GM13977 (cell line): Measurements from ENCODE around the gene PCDH9.

Source experiments
- DNase-seq: peaks from one replicate; pipeline ENCODE4 v3.0.0; 2012; ENCODE audit warnings: low spot score
- CTCF ChIP-seq: IDR thresholded peaks from 2 replicates; pipeline ENCODE4 v1.5.1; 2012; ENCODE audit warnings: mild to moderate bottlenecking, control low read depth; ENCODE audit not compliant: insufficient read depth; ENCODE audit errors: extremely low read depth, missing control alignments
- in situ Hi-C: fragments of 300-500 bp; cut with MboI; formaldehyde crosslinking; loops from one replicate; pipeline ENCODE4 v1.12.0; 2022; ENCODE audit warnings: low sequenced_read_pairs, low pct_unique_long_range_greater_than_20kb, mixed read lengths, inconsistent platforms; ENCODE audit not compliant: unreplicated experiment

PCDH9 gene

DNA sequence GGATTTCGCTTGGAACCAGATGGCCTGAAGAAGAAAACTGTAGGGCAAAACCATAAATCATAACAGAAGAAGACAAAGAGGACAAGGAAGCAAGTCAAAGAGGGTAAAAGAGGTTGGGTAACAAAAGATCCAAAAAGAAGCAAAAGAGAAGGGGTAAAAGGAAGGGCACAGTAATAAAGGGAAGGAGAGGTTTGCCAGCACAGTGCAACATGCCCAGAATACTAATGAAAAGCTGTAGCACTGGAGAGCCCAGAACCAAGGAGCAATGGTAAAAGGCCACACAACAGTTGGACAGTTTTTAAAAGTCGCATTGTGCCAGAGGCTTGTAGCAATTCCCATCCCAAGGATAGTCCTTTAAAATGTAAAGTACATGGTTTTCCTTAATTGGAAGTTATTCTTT is 506.6 kb downstream of the PCDH9 start:
- TF ChIP-seq CTCF = no peak
- DNase-seq = no peak
- in situ Hi-C loops = no loop called here

DNA sequence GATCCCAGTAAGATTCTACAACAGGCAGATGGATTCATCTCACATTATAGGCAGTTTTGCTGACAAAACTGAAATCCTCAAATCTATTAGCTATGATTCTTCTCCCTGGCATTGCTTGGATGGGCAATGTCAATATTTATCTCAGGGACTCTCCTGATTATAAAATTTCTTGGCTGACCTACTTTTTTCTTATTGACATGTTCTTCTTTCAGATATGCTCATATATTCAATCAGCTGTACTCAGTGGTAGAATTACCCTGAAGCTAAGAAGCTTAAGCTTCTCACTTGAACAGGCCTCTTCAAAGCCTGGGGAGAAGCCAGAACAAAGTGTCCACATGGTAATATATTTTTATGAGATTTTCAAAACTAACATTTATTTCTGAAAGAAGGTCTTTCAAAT is 513.6 kb downstream of the PCDH9 start:
- in situ Hi-C loops = no loop called here
- no peak for DNase-seq
- TF ChIP-seq CTCF = no peak

GRCh38 chr13:66714795-66715194 is 515.3 kb downstream of the PCDH9 start:
- in situ Hi-C loops = no loop called here
- no peak for TF ChIP-seq CTCF
- no peak for DNase-seq

DNA sequence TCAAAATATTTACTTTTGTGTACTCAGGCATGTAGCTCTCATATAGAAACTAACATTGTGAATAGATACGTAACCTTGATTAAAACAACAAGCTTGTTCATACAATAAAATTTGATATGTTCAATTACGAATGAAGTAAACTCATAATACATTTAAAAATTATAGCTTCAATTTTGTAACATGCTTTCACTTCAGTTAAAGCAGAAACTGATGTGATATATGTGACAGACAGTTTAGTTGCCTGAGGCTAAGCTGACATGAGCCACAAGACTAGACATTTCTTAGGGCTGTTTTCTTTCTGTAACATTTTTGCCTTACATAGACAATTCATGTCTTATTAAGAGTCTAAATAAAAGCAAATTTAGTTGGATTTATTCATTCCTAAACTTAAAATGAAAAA is 526.0 kb downstream of the PCDH9 start:
- in situ Hi-C loops = no loop called here
- DNase-seq = no peak
- no peak for TF ChIP-seq CTCF

DNA sequence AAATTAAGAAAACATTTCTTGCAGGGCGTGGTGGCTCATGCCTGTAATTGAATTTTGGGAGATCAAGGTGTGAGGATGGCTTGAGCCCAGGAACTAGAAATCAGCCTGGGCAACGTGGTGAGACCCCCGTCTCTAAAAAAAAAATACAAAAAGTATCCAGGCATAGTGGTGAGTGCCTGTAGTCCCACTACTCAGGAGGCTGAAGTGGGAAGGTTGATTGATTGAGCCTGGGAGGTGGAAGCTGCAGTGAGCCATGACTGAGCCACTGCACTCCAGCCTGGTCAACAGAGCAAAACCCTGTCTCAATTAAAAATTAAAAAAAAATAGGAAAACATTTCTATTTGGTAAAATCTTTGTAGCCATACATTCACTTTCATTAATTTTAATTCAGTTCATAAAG is 526.5 kb downstream of the PCDH9 start:
- in situ Hi-C loops = no loop called here
- TF ChIP-seq CTCF = no peak
- DNase-seq = no peak

DNA sequence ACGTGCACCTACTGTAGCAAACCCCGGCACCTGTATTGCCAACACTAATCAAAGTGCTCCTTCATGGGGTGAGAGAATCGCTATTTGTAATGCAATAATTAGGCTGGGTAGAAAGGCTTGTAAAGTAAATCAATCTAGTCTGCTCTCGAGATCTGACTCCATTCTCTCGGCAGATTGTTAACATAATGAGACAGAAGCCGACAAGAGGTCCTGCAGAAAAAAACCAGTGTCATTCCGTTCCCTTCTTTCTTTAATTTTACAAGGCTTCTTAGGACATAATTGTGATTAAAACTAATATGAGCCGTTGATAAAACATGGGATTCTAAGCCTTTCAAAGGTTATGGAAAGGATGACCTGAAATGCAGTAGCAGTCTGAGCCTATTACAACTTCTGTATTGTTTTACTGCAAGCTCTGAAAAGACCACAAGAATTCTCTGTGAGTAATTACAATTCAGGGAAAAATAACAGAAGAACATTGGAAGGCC is 530.0 kb downstream of the PCDH9 start:
- no peak for DNase-seq
- in situ Hi-C loops = no loop called here
- TF ChIP-seq CTCF = no peak

- DNase-seq = no peak
- no peak for TF ChIP-seq CTCF
- in situ Hi-C loops = no loop called here
Observed at GRCh38 chr13:66693656-66694055, 536.5 kb downstream of the PCDH9 start.
